Natural killer cell (primary cell): Measurements from ENCODE around the gene GALNTL6. TPM values are rescaled to one million over a fixed set of nuclear protein-coding genes. Genes with fewer than 3 reads are reported as not detected.

ENCODE experiments used
- ATAC-seq, 3 donors: fragments of 150-1000 bp in 2 of 3; fragments of 200-7000 bp in 1 of 3; cut with Tn5 transposase; 1 replicate in 1 of 3; 2 replicates in 2 of 3; pipeline ENCODE4 v1.10.0; 2021; ENCODE audit warnings: mild to moderate bottlenecking in 2 of 3, moderate library complexity in 2 of 3
- DNase-seq, 2 donors: peaks; one replicate each; pipeline versions ENCODE4 v3.0.0 to v3.0.0-alpha.2; 2013 to 2021; ENCODE audit warnings: mixed read lengths in 1 of 2
- H3K27ac ChIP-seq: one replicate; pipeline ENCODE4 v1.5.1; 2013; ENCODE audit warnings: mild to moderate bottlenecking, low read length
- H3K27me3 ChIP-seq: one replicate; pipeline ENCODE4 v1.6.1; 2013; ENCODE audit warnings: low read length; ENCODE audit not compliant: control insufficient read depth, insufficient read depth
- H3K36me3 ChIP-seq: one replicate; pipeline ENCODE4 v1.6.1; 2013; ENCODE audit warnings: low read length; ENCODE audit not compliant: control insufficient read depth, insufficient read depth
- H3K4me1 ChIP-seq: one replicate; pipeline ENCODE4 v1.6.1; 2013; ENCODE audit warnings: low read length; ENCODE audit not compliant: control insufficient read depth, insufficient read depth
- H3K4me3 ChIP-seq: one replicate; pipeline ENCODE4 v1.5.1; 2013; ENCODE audit warnings: low read length
- H3K9me3 ChIP-seq: one replicate; pipeline ENCODE4 v1.6.1; 2013; ENCODE audit warnings: low read length; ENCODE audit not compliant: control insufficient read depth, insufficient read depth
- H3K27ac Mint-ChIP-seq, 2 donors: one replicate each; pipeline ENCODE4 v1.8.0; 2022; ENCODE audit warnings: mild to moderate bottlenecking in 2 of 2, mixed read lengths in 2 of 2, moderate library complexity in 1 of 2
- H3K27me3 Mint-ChIP-seq, 2 donors: one replicate each; pipeline ENCODE4 v1.8.0; 2022; ENCODE audit warnings: low read depth in 2 of 2, mixed read lengths in 2 of 2
- H3K36me3 Mint-ChIP-seq: one replicate; pipeline ENCODE4 v1.8.0; 2022; ENCODE audit warnings: mixed read lengths
- H3K4me1 Mint-ChIP-seq, 2 donors: one replicate each; pipeline ENCODE4 v1.8.0; 2022; ENCODE audit warnings: mixed read lengths in 2 of 2
- H3K4me3 Mint-ChIP-seq: one replicate; pipeline ENCODE4 v1.8.0; 2022; ENCODE audit warnings: mild to moderate bottlenecking, moderate library complexity, mixed read lengths
- H3K9me3 Mint-ChIP-seq, 2 donors: one replicate each; pipeline ENCODE4 v1.8.0; 2022; ENCODE audit warnings: mixed read lengths in 2 of 2
- WGBS: methylation state at CpG from one replicate; pipeline ENCODE4 v1.1.7; 2013; ENCODE audit warnings: missing lambda C conversion rate; ENCODE audit not compliant: insufficient coverage; 5-methylcytosine and 5-hydroxymethylcytosine counted together
- intact Hi-C: fragments of 100-400 bp; cut with micrococcal nuclease; formaldehyde crosslinking; loops from one replicate; pipeline ENCODE4 v1.14.2; 2022
- total RNA-seq, 4 donors: library from RNA; stranded (reverse); fragments of 120-200 nt in 1 of 4; gene quantifications; one replicate each; pipeline versions ENCODE4 v1.2.3 to v1.2.4, GENCODE V29; 2013 to 2022
- TF ChIP-seq, protein P1 (sequence below): fragments of 200-600 bp; IDR thresholded peaks from one replicate; pipeline ENCODE4 v1.8.0; 2022; ENCODE audit warnings: antibody characterized with exemption

Gene GALNTL6
- total RNA-seq, 3 donors from 2014 or later (not counting 1 experiment from before 2014, with no cell fraction given), result not detected

- Histone ChIP-seq H3K27ac (no peak overlapping the region), H3K4me1 (no peaks in the 10 kb centered on the region), H3K27me3 (no peaks in the 10 kb centered on the region), H3K4me3 (no peak overlapping the region), H3K9me3 (no peaks in the 10 kb centered on the region), H3K36me3 (no peaks in the 10 kb centered on the region)
- no peaks in the 10 kb centered on the region for H3K27me3 Mint-ChIP-seq
- H3K4me1 Mint-ChIP-seq, result no peaks in the 10 kb centered on the region
- ATAC-seq (no peak), DNase-seq (no peak)
- H3K27ac Mint-ChIP-seq, result no peak overlapping the region
- H3K4me3 Mint-ChIP-seq, result no peak overlapping the region
- H3K36me3 Mint-ChIP-seq, result peaks cover 4% of the 10 kb centered on the region
- peaks cover 15 to 16% of the 10 kb centered on the region in 2 donors for H3K9me3 Mint-ChIP-seq
- TF ChIP-seq, protein P1, sequence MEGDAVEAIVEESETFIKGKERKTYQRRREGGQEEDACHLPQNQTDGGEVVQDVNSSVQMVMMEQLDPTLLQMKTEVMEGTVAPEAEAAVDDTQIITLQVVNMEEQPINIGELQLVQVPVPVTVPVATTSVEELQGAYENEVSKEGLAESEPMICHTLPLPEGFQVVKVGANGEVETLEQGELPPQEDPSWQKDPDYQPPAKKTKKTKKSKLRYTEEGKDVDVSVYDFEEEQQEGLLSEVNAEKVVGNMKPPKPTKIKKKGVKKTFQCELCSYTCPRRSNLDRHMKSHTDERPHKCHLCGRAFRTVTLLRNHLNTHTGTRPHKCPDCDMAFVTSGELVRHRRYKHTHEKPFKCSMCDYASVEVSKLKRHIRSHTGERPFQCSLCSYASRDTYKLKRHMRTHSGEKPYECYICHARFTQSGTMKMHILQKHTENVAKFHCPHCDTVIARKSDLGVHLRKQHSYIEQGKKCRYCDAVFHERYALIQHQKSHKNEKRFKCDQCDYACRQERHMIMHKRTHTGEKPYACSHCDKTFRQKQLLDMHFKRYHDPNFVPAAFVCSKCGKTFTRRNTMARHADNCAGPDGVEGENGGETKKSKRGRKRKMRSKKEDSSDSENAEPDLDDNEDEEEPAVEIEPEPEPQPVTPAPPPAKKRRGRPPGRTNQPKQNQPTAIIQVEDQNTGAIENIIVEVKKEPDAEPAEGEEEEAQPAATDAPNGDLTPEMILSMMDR, result no peak
- WGBS, result 63% methylated on average over 1 of the region's 2 CpGs
- intact Hi-C loops, result no loop called here
These were observed 291.3 kb downstream of the GALNTL6 start for GRCh38 chr4:172104539-172104938.

- H3K27ac Mint-ChIP-seq, result no peak overlapping the region
- Histone ChIP-seq H3K4me3 (no peak overlapping the region), H3K27me3 (no peaks in the 10 kb centered on the region), H3K4me1 (no peaks in the 10 kb centered on the region), H3K27ac (no peak overlapping the region), H3K9me3 (no peaks in the 10 kb centered on the region), H3K36me3 (no peaks in the 10 kb centered on the region)
- no peaks in the 10 kb centered on the region for H3K4me1 Mint-ChIP-seq
- WGBS, result no CpG with 5 or more reads among the region's 1 CpG
- H3K27me3 Mint-ChIP-seq, result no peaks in the 10 kb centered on the region
- DNase-seq (no peak), ATAC-seq (no peak)
- intact Hi-C loops, result no loop called here
- H3K9me3 Mint-ChIP-seq, result peaks cover 15 to 21% of the 10 kb centered on the region in 2 donors
- H3K4me3 Mint-ChIP-seq, result no peak overlapping the region
- peaks cover 4% of the 10 kb centered on the region for H3K36me3 Mint-ChIP-seq
- TF ChIP-seq, protein P1, result no peak
These were observed 292.7 kb downstream of the GALNTL6 start for GRCh38 chr4:172105918-172106317.

DNA sequence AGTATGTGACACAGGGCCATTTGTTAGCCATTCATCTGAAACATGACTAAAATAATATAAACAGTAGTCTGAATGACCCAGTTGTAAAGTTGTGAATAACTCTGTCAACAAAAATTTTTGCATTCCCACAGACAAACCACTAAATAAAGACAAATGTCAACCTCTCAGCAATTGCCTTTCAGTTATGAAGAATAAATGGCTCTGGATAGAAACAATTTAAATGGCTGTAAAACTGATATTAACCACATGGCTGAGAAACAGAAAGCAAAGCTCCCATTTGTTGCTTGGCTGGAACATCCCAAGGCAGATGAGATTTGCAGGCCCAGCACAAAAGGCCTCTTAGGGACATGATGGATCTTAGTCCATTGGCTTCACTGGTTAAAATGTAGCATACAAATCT lies 296.3 kb downstream of the GALNTL6 start:
- no peaks in the 10 kb centered on the region for H3K36me3 ChIP-seq
- H3K9me3 ChIP-seq, result no peaks in the 10 kb centered on the region
- Mint-ChIP-seq H3K4me3 (no peak overlapping the region), H3K27ac (no peak overlapping the region), H3K4me1 (no peaks in the 10 kb centered on the region), H3K36me3 (peaks cover 4% of the 10 kb centered on the region), H3K27me3 (no peaks in the 10 kb centered on the region), H3K9me3 (peaks cover 11 to 14% of the 10 kb centered on the region in 2 donors)
- ATAC-seq (no peak), DNase-seq (no peak)
- intact Hi-C loops, result no loop called here
- H3K27ac ChIP-seq, result no peak overlapping the region
- TF ChIP-seq, protein P1, result no peak
- no peaks in the 10 kb centered on the region for H3K27me3 ChIP-seq
- no peaks in the 10 kb centered on the region for H3K4me1 ChIP-seq
- H3K4me3 ChIP-seq, result no peak overlapping the region

DNA sequence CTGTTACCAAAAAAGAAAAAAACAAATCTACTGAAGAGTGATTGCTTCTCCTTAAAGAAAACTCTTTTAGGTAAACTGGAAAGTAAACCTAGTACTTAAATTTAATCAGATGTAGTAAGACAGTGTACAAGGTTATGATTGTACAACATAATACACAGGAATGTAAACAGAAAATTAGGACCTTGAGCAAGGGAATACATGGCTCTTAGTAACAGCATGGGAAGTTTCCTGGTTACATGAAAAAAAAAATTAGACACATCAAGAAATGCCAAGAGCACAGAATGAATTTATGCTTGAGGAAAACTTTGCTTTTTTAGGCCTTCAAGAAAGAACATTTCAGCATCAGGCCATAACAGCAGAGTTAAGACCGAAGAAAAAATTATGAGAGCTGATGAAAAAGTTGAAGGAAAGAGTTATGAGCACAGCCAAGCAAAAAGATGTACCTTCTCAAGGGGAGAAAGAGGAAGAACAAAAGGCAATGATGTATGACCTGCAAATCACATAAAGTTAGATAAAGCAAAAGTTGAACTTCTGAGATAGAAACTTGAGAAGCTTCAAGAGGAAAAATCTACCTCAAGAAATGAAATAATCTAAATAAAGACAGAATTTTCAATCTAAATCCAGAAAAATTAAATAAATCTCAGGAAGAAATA lies 311.6 kb downstream of the GALNTL6 start:
- Histone ChIP-seq H3K4me3 (no peak overlapping the region), H3K4me1 (no peaks in the 10 kb centered on the region), H3K36me3 (no peaks in the 10 kb centered on the region), H3K9me3 (no peaks in the 10 kb centered on the region), H3K27me3 (no peaks in the 10 kb centered on the region), H3K27ac (no peak overlapping the region)
- Mint-ChIP-seq H3K27me3 (no peaks in the 10 kb centered on the region), H3K4me1 (no peaks in the 10 kb centered on the region), H3K4me3 (no peak overlapping the region), H3K27ac (no peak overlapping the region), H3K36me3 (no peaks in the 10 kb centered on the region), H3K9me3 (peaks cover 11 to 16% of the 10 kb centered on the region in 2 donors)
- ATAC-seq, result no peak
- 52% methylated on average over 1 of the region's 1 CpG for WGBS
- DNase-seq, result no peak
- TF ChIP-seq, protein P1, result no peak
- intact Hi-C loops, result no loop called here
